Superior temporal gyrus (tissue), 1 donor: Measurements from ENCODE around the gene MLLT10.

Source experiments
- DNase-seq: peaks from one replicate; pipeline ENCODE4 v3.0.0-alpha.2; 2016; ENCODE audit errors: extremely low spot score

MLLT10 gene

DNA sequence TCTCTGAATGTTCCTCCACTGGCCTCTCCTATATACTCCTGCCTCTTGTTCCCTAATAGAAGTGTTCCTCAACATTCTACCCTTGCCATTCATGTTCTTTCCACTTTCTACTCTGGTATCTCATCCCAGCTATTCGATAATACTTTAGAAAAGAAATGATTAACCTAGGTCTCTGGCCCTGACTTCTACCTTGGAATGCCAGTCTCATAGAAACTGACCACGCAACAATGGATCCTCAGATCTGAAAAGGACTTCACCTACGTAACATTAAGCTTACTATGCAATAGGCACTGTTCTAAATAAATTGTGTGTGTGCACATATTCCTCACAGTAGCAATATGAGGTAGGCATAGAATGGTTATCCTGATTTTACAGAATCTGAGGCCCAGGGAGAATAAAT is 235.0 kb downstream of the MLLT10 start:
- no peak for DNase-seq

- DNase-seq = no peak
These were observed 237.2 kb downstream of the MLLT10 start for GRCh38 chr10:21771219-21771618.

DNA sequence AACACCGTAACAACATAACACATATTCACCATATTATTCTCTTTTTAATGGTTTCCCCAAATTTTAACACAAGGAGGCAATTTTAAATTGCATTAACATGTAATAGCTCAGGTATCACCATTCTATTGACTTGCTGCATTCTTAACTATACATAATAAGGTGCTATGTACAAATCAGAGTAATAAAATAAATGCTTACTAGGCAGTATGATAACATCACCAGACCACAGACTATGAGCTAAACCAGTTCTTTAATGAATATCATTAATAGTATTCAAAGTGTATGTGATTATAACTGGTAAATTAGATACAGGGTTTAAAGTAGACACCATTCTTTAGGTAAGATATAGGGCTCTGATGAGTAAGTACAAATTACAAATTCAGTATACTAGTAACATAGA is 242.9 kb downstream of the MLLT10 start:
- DNase-seq = no peak

DNA sequence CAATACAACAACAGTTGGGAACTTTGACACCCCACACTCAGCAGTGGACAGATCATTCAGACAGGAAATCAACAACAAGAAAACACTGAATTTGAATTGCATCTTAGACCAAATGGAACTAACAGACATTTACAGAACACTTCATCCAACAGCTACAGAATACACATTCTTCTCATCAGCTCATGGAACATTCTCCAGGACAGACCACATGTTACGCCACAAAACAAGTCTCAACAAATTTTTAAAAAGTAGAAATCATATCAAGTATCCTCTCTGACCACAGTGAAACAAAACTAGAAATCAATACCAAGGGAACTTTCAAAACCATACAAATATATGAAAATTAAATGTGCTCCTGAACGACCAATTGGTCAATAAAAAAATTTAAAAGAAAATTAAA is 257.2 kb downstream of the MLLT10 start:
- DNase-seq = no peak
